ENCODE results near the gene CHCHD6.

The CHCHD6 gene

DNA sequence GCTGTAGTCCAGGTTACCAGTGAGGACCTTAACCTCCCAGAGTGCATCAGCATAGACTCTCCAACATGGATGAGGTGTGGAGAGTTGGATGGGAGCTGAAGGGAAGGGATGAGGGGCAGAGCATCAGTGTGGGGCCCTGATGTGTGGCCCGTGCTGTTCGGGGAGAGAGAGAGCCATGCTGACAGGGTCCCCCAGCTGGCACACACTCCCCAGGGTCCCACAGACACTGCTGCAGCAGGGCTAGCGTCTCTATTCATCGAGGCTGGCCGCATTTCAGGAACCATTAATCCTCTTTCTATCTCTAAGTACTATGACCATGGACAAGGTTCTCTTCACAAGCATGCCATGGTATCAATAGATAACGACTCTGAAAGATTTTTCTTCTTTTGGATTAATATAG is 192.9 kb downstream of the CHCHD6 start:
- DNase-seq (ENCODE audit: low read depth), result no peak

DNA sequence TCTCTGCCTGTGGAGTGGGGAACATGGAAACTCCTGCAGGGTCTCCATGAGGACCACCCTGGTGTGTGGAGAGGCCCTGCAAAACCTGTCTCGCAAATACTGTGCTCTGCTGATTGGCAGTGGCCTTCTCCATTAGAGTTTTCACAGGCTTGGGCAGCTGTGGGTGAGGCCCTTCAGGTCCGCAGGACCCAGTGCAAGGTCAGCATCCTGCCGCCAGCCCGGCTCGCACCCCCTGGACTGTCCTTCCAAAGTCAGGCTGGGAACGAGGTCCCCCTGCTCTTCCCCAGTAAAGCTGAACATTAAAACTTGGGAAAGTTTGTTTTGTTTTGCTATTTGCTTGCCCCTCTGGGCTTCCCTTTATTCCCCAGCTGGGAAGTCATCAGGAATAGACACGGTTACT is 193.9 kb downstream of the CHCHD6 start:
- no peak for DNase-seq (ENCODE audit: low read depth)

DNA sequence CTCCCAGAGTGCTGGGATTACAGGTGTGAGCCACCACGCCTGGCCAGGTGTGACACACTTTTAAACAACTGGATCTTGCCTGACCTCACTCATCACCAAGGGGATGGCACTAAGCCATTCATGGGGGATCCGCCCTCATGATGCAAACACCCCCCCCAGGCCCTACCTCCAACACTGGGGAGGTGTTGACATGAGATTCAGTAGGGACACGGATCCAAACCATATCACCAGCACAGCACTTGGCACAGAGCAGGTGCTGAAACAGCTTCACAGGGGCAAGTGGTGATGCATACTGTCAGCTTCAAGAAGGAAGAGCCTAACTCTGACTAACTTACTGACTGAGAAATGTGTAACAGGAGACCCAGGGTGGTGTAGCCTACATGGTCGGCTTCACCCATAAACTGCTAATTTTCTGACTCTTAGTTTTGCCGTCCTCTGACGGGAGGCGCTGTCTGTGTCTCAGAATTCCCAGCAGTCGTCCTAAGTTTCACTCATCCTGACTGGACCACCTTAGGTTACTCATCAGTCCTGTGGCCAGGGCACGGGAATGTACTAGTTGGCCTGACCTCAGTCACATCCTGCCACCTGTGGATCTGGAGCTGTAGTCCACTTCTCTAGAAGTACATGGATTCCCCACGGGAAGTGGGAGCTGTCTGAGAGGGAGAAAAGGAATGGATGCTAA is 197.0 kb downstream of the CHCHD6 start:
- DNase-seq (ENCODE audit: low read depth), result no peak

DNA sequence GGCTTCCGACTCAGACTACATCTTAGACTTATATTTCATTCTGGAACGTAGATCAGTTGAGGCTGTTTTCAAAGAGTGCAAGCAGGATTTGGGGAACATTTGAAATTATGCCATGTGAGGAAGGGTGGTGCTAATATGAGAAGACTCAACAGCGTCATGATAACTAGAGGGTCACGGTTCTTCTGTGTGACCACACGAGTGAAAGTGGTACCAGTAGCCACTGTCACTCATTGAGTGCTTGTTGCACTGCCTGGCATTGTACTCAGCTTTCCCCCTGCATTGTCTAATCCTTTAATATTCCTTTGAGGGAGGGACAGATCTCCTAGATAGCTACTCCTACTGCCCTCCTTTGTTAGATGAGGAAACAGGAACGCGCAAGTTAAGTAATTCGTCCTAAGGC is 197.6 kb downstream of the CHCHD6 start:
- DNase-seq (ENCODE audit: low read depth), result no peak

DNA sequence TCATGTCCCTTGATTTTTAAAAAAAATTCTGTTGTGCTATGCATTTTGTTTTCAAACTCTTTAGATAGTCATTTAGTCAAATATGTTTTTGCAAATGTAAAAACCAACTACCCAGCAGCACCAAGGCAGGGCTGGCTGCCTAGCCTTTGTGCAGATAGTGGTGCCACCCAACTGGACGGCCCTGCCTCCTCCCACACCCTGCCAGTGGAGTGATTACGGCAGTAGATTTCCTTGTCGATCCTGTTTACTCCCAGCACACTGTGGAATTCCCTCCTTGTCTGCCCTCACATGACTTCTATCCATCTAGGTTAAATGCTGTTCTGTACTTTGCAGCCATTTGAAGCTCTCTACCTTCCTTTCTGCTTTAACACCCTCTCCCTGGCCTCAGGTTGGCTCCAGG is 199.5 kb downstream of the CHCHD6 start:
- no peak for DNase-seq (ENCODE audit: low read depth)

DNA sequence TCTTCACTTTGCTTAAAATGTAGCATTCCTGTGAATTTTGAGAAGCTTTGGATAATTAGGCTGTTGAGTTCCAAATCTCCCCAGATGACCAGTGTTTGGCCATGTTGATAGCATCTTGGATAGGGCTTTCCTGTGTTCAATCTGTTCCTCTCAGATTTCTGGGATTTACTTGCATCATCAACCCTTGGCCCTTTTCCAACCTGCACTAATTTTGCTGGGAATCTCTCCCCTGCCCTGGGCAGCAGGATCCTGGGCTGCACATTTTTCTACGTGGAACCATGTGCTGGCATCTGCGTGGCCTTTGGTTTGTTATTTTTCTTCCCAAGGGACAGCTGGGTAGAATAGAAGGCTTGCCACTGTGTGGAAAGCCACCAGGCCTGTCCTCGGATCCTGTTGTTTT is 203.5 kb downstream of the CHCHD6 start:
- DNase-seq (ENCODE audit: low read depth), result no peak

DNA sequence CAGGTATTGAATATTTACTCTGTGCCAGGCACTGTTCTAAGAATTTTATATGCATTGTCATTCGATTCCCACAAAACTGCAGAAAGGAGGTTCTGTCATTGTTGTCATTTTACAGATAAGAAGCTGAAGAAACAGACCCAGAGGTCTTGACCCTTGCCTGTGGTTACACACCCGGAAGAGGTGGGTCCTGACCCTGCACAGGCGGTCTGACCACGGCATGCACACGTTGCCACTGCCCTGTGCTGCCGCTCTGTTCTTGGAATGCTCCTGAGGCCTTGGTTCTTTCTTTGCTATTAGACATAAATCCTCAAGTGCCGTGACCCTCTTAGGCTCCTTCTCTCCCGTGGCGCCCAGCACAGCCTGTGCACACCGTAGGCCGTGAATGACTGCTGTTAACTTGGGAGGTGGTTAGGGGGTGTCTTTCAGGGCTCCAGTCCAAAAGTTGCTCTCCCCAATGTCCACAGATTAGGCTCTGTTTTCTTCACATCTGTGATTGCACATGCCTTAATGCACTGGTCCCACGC is 204.8 kb downstream of the CHCHD6 start:
- DNase-seq (ENCODE audit: low read depth), result no peak

DNA sequence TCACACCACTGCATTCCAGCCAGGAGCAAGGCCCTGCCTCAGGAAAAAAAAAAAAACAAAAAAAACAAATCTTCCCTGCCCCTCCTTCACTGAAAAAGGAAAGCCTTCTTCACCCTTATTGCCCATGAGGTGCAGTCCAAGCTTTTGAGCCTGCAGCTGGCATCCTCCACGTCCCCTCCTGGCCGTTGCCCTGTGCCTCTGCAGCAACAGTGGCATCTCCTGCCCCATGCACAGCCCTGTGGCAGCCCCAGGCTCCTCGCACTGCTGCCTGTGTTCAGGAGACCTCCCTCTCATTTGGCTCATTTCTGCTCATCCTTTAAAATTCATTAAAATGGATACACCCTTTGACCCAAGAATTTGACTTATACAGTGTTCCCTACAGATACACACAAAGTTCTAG is 206.2 kb downstream of the CHCHD6 start:
- no peak for DNase-seq (ENCODE audit: low read depth)

DNA sequence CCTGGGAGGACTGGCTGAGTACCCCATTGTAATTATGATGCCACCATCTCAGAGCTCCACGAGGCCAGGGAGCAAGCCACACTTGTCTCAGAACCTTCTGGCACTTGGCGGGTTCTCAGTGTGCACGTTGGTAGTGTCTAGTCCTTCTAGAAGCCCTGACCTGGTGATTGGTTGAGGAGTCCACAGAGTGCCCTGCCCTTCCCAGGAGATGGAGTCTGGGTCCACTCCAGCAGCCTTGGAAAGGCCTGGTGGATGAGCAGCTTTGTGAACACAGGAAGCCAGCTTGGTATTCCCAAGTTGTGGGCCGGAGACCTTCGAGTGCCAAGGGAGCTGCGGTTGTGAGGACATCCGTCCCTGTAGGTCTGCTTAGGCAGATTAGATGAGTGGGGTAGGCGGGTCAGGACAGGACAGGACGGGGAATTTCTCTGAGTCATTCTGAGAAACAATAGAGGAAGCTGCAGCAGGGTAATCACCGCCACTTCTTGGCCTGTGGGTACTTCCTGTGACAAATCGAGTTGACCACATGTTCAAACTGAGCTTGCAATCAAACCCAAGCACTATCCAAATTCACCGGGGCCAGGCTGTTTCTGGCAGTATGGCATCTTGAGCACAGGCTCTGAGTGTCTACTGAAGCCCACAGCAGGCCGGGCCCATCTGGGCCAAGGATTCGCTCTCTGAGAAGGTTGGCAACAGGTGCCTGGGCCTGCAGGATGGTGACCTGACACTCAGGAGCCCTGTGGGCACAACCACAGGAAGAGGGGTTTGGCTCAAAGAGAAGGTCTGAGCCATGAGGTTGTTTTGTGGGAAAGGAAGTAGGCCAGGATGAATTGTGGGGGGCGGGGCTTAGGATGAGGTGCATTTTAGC is 207.4 kb downstream of the CHCHD6 start:
- DNase-seq (ENCODE audit: low read depth), result peak; percentile 32

DNA sequence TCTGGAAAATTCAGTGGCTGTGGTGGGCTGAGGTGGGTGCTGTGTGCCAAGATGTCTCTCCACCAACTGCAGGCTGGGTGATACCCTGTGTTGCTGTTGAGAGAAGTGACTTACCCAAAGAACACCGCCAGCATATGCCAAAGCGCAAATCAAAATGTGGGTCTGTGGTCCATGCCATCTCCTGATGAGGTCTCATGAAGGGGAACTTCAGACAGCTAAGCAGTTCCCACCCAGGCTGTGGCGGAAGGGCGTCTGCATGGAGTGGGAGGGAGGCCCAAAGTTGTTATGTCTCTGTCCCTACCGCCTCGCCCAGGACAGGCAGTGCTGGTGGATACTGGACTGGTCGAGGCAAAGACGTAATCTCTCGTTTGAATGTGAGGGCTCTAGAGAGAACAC is 208.0 kb downstream of the CHCHD6 start:
- no peak for DNase-seq (ENCODE audit: low read depth)

DNA sequence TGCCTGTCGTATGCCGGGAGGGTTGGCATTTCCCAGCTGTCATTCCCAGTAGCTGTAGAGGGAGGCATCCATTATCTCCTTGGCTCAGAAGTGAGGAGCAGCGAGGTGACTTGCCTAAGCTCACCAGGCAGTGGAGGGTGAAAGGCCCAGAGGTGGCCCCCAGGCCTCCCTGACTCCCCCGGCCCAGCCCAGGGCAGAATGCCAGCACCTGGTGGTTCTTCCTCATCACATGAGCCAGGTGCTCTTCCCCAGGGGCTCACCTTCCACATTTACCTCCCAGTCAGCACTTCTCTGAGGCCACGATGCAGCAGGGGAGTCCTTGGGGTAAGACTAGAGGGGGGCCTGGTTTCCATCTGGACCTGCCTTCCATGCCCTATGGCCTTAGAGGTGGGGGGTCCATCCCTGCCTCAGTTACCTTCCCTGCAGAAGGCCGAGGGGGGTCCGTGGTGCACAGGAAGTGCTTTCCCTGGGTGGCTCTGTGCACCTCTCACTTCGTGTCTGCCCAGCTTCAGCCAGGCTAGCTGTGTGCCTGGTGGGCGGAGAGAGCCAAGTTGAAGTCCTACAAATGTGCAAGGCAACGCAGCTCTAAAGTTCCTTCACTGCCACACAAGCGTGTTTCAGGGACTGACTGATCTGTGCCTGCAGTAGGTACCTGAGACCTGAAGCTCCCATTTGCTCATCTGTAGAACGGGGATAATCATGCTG is 208.6 kb downstream of the CHCHD6 start:
- no peak for DNase-seq (ENCODE audit: low read depth)

DNA sequence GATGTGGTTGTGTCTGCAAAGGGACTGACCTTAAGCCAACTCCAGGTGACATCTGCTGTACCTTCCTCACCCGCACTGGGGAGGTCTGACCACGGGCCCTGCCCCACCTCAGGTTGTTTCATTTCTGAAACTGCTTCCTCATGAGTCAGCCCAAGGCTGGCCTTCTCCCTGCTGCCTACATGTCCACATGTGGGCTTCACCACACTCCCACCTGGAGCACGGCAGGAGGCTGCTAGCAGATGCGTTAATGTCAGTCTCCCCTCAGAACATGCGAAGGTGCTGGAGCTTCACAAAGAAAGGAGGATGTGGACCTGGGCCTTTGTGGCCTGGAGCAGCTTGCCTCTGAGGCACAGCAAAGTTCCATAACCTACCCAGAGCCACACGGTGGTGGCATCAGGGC is 209.5 kb downstream of the CHCHD6 start:
- no peak for DNase-seq (ENCODE audit: low read depth)

DNA sequence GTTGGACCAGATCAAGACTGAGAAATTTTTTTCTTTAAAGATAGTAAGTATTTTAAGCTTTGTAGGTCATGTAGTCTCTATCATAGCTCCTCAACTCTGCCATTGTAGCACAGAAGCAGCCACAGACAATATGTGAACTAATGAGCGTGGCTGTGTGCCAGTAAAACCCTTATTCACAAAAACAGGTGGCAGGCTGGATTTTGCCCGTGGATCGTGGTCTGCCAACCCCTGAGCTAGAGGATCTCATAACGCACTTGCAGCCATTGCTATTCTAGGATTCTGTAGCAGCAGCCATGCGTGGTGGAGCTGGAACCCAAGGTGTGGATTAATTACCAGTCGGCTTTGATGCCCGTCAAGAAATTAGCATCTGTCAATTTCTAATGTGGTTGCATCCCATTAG is 210.2 kb downstream of the CHCHD6 start:
- no peak for DNase-seq (ENCODE audit: low read depth)

DNA sequence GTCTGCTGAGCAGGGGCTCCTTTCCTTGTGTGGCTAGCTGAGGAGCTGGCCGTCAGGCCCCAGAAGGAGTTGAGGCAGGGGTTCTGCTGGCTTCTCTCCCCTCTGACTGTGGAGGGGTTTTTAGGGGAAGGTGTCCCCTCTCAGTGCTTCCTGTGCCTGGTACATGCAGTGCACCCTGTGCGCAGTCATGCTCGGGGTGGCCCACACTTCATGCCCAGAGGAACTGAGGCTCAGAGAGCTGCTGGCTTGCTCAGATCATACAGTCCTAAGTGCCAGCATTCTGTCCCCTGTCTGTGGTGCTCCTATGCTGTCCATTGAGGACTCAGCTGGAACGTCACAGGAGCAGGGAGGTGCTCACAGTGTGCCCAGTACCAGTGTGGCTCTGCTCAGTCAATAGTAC is 211.0 kb downstream of the CHCHD6 start:
- no peak for DNase-seq (ENCODE audit: low read depth)

DNA sequence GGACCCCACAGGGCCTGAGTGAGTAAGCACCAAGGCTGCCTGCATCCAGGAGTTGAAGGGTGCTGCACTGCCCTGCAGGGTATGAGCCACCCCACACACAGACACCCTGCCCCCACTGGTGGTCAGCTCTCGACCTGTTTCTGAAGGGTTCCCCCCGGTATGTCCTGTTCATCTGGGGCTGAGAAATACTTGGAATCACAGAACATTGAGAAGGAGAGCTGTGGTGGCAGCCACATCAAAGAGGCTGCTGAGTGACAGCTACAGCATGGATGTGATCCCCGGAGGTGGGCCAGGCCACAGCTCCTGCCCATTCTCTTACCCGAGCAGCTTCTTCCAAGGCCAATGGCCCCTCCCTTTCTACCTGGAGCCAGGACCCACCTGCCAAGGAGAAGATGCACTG is 212.5 kb downstream of the CHCHD6 start:
- no peak for DNase-seq (ENCODE audit: low read depth)

DNA sequence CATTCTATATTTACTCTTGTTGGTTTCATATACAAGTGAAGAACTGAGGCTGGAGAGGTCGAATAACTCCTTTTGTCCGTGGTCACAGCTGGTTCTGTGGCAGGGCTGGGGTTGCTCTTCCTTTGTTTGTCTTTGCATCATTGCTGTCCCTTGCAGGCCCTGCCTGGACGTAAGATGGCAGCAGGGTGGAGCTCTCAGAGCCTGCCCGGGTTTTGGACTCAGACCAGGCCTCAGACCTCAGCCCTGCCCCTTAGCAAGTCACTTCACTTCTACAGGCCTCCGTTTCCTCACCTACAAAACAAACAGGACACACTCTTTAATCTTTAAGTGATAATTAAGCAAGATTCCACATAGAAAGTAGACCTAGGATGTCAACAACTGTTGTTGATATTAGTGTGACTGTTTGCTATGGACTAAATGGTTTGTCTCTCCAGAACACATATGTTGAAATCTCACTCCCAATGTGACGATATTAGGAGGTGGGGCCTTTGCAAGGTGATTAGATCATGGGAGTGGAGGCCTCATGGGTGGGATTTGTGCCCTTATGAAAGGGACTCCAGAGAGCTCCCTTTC is 213.3 kb downstream of the CHCHD6 start:
- no peak for DNase-seq (ENCODE audit: low read depth)

DNA sequence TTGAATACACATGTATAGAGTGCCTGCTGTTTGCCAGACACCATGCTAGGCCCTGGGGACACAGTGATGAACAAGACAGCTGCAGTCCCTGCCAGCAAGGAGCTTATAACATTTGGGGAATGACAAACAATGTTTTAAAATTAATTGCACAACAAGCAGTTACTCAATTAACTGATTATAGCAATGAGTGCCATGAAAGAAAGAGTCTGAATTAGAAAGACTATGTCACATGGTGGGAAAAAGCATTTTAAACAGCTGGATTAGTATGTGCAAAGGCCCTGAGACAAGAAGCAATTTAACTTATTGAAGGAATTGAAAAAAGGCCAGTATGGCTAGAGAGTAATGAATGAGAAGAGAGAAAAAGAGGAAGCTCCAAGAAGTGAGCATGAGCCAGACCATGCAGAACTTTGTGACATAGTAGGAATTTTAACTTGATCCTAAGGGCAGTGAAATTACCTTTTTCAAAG is 214.3 kb downstream of the CHCHD6 start:
- no peak for DNase-seq (ENCODE audit: low read depth)

DNA sequence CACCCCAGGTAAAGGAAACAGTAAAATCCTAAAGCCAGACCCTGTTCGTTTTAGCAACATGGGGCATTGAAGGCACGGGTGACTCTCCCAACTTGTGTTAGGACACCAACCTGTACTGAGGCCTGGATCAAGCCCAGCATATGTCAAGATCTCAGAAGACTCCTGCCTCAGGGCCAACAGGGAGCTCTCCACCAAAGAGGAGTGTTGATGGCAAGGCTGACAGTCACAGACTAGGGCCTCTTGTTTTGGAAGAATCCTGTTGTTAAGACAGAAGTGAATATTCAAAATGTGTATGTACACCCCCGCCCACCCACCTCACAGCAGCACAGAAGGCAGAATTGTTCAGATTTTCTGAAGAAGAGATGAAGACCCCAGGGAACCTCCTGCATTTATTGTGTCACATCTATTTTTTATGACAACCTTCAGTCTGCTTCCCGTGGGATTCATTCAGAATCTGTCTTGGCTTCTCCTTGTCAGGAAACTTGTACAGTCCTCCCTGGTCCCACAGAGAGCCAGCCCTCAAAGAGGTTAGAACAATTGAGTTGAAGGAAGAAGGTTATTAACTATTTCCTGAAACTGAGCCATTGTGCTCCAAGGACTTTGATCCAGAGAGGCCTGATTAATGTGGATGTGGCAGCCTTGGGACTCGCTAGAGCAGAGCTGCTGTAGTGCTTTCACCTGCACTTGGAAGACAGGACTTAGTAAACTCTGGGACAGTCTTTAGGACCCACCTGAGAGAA is 217.2 kb downstream of the CHCHD6 start:
- no peak for DNase-seq (ENCODE audit: low read depth)

DNA sequence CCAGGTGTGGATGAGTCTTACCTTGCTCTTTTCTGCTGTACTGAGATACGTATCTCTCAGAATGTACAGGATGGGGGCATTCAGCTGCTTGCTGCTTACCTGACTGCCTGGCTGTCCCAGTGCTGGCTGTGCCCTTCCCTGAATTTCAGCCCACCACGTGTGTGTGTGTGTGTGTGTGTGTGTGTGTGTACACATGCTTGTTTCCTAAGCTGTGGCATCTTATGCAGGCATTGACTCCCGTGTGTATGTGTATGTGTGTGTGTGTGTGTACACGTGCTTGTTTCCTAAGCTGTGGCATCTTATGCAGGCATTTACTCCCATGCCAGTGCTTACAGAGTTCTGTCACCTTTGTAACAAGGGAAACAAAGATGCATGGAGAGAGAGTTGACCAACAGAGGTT is 218.4 kb downstream of the CHCHD6 start:
- no peak for DNase-seq (ENCODE audit: low read depth)

DNA sequence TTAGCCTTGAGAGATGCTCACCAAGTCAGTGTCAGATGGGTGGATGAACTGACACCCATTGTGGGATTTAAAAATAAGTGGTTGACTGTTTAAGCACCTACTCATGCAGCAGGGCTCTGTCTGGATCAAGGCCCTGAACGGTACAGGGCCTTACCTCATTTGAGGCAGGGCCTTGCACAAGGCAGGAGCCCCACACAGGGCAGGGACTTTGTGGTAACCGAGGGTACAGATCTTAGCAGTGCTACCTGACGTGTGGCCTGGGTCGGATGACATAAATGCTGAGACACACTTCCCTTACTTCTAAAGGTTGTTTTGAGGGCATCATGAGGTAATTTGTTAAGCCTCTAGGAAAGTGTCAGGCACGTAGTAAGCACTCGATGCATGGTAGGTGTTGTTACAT is 219.4 kb downstream of the CHCHD6 start:
- no peak for DNase-seq (ENCODE audit: low read depth)

DNA sequence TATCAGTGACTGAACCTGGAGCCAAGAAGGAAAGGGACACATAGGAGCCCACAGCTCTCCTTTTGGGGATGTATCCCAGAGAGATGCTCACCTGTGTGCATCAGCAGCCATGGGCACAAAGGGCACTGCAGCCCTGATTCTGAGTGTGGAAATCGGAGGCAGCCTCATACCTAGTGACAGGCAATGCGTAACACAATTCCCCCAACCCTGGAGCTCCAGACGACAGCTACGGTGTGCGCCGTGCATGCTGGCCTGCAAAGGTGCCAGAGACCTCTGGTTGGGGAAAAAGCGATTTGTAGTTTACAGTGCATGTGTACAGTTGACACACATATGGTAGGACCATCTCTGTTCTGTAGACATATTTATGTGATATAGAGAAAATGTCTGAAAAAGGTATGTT is 219.9 kb downstream of the CHCHD6 start:
- DNase-seq (ENCODE audit: low read depth), result no peak

DNA sequence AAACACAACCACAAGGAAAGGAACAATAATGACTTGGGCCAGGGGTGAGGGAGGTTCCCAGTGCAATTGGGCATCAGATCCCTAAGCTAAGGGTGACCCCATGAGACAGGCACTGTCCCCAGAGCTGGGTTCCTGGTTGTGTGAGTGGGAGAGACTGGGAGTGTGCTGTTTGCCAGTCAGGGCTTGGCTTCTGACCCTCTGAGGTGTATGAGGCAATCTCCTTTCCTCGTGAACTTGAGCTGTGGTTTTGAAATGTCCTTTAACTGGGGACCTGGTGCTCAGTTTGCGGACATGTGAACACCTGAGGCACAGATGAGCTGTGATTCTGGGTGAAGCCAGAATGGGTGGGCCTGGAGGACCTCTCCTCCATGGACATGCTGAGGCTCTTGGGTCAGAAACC is 220.4 kb downstream of the CHCHD6 start:
- no peak for DNase-seq (ENCODE audit: low read depth)

Measured in stimulated activated CD8-positive, alpha-beta memory T cell treated with anti-CD3 and anti-CD28 coated beads, Interleukin-15, amount 100 ng/mL, for 1 hour (primary cell).